ENCODE results near the gene TBC1D20. TPM values are rescaled to one million over a fixed set of nuclear protein-coding genes. Genes with fewer than 3 reads are reported as not detected.
"Not testable (repeated sequence)": the region's sequence is repeated elsewhere in the genome, so short reads cannot be mapped to it uniquely, and the experiment has no call there.

TBC1D20 gene
- polyA plus RNA-seq, 3 donors from 2014 or later, result 19.4 to 38.3 (median 33.2) TPM

DNA sequence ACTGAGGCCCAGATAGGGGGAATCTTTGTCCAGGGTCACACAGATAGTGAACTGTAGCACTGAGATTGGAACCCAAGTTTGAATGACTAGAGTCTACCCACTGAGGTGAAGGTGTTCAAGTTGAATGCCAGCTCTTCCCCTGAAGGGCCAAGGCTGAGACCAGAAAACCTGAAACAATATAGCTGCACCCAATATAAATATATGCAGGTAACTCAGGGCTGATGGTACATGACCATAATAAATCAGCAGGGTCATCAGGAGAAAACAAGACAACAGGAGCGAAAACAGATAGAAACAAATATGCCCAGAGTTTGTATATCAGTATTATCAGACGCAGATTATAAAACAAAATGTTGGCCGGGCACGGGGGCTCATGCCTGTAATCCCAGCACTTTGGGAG, 58.2 kb downstream of the TBC1D20 start:
- no peak overlapping the region for H3K27ac Mint-ChIP-seq
- no peak overlapping the region for H3K4me3 Mint-ChIP-seq
- H3K27me3 Mint-ChIP-seq (ENCODE audit: low read depth in 3 of 3), result peaks cover 10 to 17% (median 12%) of the 10 kb centered on the region in 3 donors
- no peaks in the 10 kb centered on the region for H3K9me3 Mint-ChIP-seq
- H3K36me3 Mint-ChIP-seq, result no peaks in the 10 kb centered on the region
- peaks cover 18 to 20% of the 10 kb centered on the region in 2 donors for H3K4me1 Mint-ChIP-seq
- DNase-seq, result no peak

DNA sequence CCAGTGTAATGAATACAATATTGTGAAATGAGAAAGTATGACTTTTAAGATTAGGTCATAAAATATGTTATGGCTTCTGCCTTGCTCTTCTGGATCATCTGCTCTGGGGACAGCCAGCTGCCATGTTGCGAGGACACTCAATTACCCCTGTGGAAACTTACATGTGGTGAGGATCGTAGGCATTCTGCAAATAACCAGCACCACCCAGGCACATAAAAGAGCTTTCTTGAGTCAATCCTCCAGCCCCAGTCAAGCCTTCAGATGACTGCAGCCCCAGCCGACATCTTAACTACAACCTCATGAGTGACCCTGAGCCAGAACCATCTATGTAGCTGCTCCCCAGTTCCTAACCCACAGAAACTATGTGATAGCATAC, 58.8 kb downstream of the TBC1D20 start:
- no peak for DNase-seq
- peaks cover 0 to under 1% (median under 1%) of the 10 kb centered on the region in 3 donors for H3K36me3 Mint-ChIP-seq
- H3K4me3 Mint-ChIP-seq, result no peak overlapping the region
- no peak overlapping the region for H3K27ac Mint-ChIP-seq
- H3K9me3 Mint-ChIP-seq, result no peaks in the 10 kb centered on the region
- H3K4me1 Mint-ChIP-seq, result peaks cover 14 to 17% of the 10 kb centered on the region in 2 donors
- peaks cover 10 to 14% (median 10%) of the 10 kb centered on the region in 3 donors for H3K27me3 Mint-ChIP-seq (ENCODE audit: low read depth in 3 of 3)

DNA sequence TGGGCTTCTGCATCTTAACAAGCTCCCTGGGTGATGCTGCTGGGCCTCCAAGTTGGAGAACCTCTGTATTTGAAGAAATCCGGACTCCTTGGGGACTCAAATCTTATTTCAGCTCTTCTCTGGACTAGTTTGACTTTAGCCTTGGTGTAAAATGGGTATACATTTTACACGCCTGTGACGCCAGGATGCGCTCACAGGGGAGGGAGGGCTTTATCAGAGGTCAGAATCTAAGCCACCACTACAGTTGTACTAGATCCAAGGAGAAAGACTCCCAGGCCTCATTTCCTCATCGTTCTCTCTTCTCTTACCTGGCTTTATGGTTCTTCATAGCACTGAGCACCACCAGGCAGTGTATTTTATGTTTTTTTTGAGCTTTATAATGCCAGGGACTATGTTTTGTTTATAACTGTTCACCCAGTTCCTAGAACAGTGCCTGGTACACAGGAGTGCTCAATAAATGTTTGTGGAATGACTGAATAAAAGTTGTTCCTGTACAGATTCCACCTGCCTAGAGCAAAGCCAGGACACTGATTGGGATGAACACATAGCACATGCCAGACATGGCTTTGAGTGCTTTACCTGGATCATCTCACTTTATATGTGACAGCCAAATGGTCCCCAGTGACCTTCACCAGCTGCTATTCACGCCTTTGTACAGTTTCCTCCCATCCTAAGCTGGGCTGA, 59.3 kb downstream of the TBC1D20 start:
- H3K9me3 Mint-ChIP-seq, result no peaks in the 10 kb centered on the region

DNA sequence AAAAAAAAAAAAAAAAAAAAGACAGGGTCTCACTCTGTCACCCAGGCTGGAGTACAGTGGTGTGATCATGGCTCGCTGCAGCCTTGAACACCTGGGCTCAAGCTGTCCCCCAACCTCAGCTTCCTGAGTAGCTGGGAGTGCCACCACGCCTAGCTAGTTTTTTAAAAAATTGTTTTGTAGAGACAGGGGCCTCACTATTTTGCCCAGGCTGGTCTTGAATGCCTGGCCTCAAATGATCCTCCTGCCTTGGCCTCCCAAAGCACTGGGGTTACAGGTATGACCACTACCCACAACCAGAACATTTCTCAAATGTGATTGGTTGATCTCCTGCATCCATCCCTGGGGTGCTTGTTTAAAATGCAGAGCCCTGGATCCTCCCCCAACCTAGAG, 59.8 kb downstream of the TBC1D20 start:
- H3K27ac Mint-ChIP-seq, result no peak overlapping the region
- H3K4me1 Mint-ChIP-seq, result peaks cover 13 to 16% of the 10 kb centered on the region in 2 donors
- peaks cover 0 to 3% (median 3%) of the 10 kb centered on the region in 3 donors for H3K36me3 Mint-ChIP-seq
- DNase-seq, result no peak
- no peak overlapping the region for H3K4me3 Mint-ChIP-seq
- no peaks in the 10 kb centered on the region for H3K9me3 Mint-ChIP-seq
- peaks cover 8 to 10% (median 9%) of the 10 kb centered on the region in 3 donors for H3K27me3 Mint-ChIP-seq (ENCODE audit: low read depth in 3 of 3)

More for the DNA sequence above, 59.3 kb downstream of the TBC1D20 start:
- H3K36me3 Mint-ChIP-seq, result peaks cover 0 to 3% (median 3%) of the 10 kb centered on the region in 3 donors
- no peak overlapping the region for H3K4me3 Mint-ChIP-seq
- DNase-seq, result no peak
- peaks cover 10% of the 10 kb centered on the region in 3 donors for H3K27me3 Mint-ChIP-seq (ENCODE audit: low read depth in 3 of 3)
- H3K27ac Mint-ChIP-seq, result no peak overlapping the region
- peaks cover 14 to 17% of the 10 kb centered on the region in 2 donors for H3K4me1 Mint-ChIP-seq

DNA sequence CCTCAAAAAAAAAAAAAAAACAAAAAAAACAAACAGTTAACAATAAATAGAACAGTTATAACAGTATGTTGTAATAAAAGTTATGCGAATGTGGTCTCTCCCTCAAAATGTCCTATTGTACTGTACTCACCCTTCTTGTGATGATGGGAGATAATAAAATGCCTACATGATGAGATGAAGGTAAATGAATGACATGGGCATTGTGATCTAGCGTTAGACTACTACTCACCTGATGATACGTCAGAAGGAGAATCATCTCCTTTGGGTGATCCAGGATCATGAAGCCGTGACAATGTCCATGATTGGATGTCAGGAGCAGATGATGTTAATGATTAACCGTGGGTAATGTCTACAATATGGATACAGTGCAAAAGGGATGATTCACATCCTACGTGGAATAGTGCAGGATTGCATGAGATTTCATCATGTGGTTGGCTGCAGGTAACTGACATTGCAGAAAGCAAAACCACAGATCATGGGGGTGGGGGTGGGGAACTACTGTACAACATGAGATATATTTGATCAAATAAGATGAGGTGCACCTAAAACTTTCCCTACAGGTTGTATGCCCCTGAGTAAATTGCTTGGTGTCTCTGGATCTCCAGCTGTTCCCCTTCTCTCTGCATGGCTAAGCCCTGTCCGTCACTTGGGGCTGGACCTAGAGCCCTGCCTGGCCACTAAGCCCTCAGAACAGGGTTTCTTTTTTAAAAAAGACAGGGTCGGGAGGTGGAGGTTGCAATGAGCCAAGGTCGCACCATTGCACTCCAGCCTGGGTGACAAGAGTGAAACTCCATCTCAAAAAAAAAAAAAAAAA, 60.4 kb downstream of the TBC1D20 start:
- no peak overlapping the region for H3K27ac Mint-ChIP-seq
- no peaks in the 10 kb centered on the region for H3K9me3 Mint-ChIP-seq
- peaks cover 2 to 3% (median 3%) of the 10 kb centered on the region in 3 donors for H3K36me3 Mint-ChIP-seq
- H3K4me1 Mint-ChIP-seq, result peaks cover 7 to 10% of the 10 kb centered on the region in 2 donors
- DNase-seq, result no peak
- no peak overlapping the region for H3K4me3 Mint-ChIP-seq
- peaks cover 2 to 5% (median 3%) of the 10 kb centered on the region in 3 donors for H3K27me3 Mint-ChIP-seq (ENCODE audit: low read depth in 3 of 3)

DNA sequence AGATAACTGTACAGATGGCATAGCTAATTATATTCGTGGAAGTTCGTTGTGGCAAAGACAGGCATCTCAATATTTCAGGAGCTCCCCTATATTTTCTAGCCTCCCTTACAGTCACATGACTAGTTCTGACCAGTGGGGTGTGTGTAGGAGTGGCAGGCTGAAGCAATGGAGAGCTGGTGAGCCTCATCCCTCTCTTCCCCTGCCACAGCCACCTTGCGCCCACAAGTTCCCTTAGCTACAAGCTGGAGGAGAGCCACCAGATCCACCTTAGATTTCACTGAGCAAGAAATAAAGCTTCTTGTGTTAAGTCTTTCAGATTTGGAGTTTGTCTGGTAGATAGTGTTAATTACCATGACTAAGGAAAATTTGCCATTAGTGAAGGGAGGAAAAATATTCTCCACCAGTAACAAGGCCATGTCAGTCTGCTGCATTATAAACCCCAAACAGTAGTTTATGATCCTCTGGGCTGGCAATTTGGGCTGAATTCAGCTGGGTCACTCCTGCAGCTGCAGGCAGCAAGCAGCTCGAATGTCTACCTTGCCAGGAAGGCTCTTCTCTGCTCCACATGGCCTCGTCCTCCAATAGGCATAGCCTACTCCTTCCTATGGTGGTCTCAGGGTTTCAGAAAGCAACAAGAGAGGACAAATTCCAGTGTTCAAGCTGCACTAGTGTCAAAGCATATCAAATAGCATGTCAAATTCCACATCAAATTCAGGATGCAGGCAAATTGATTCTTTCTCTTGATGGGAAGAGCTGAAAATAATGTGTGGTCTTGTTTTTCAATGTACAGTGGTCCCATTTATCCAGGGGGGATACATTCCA, 61.7 kb downstream of the TBC1D20 start:
- Mint-ChIP-seq H3K27me3 (ENCODE audit: low read depth in 3 of 3) (peaks cover 0 to 5% (median 2%) of the 10 kb centered on the region in 3 donors), H3K27ac (no peak overlapping the region), H3K36me3 (peaks cover 3 to 5% (median 3%) of the 10 kb centered on the region in 3 donors), H3K4me3 (no peak overlapping the region), H3K9me3 (no peaks in the 10 kb centered on the region), H3K4me1 (peaks cover 4 to 6% of the 10 kb centered on the region in 2 donors)
- DNase-seq, result no peak

DNA sequence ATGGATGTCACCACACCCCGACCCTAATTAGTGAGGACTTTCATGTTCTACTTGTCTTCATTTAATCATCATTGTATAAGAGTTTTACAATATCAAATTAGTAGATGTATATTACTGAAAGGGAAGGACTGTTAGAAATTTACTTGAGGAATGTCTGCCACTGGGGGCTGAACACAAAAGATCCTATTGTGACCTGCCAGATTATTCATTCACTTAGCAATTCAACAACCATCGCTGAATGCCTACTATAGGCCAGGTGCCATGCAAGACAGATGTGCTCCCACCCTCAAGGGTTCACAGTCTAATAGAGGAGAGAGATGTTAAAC, 62.2 kb downstream of the TBC1D20 start:
- H3K4me3 Mint-ChIP-seq, result no peak overlapping the region
- H3K9me3 Mint-ChIP-seq, result no peaks in the 10 kb centered on the region
- no peak for DNase-seq
- peaks cover 3 to 5% (median 3%) of the 10 kb centered on the region in 3 donors for H3K36me3 Mint-ChIP-seq
- H3K27me3 Mint-ChIP-seq (ENCODE audit: low read depth in 3 of 3), result peaks cover 0 to 5% (median 1%) of the 10 kb centered on the region in 3 donors
- H3K4me1 Mint-ChIP-seq, result peaks cover 4 to 6% of the 10 kb centered on the region in 2 donors
- no peak overlapping the region for H3K27ac Mint-ChIP-seq

DNA sequence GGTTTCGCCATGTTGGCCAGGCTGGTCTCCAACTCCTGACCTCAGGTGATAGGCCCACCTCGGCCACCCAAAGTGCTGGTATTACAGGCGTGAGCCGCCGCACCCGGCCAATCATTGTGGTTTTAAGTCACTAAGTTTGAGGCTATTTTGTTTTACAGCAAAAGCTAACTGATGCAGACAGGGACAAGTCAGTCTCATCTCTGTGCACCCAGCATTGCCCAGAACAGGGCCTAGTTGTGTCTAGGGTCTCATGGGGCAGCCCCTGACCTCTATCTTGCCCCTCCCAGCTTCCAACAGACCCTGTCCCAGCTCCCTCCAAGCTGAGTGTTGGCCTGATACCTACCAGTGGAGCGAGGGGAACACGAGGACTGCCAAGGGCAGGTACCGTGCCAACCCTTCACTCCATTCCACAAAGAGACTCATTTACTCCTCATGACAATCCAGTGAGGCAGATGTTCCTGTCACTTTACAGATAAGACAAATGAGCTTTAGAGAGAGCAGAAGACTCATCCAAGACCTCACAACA, 63.1 kb downstream of the TBC1D20 start:
- Mint-ChIP-seq H3K4me1 (peaks cover 4 to 6% of the 10 kb centered on the region in 2 donors), H3K27ac (peak overlapping the region in 1 of 6 donors; percentile 46), H3K4me3 (no peak overlapping the region), H3K36me3 (peaks cover 3 to 9% (median 3%) of the 10 kb centered on the region in 3 donors), H3K9me3 (no peaks in the 10 kb centered on the region), H3K27me3 (ENCODE audit: low read depth in 3 of 3) (peaks cover 0 to 5% (median 0%) of the 10 kb centered on the region in 3 donors)
- no peak for DNase-seq

DNA sequence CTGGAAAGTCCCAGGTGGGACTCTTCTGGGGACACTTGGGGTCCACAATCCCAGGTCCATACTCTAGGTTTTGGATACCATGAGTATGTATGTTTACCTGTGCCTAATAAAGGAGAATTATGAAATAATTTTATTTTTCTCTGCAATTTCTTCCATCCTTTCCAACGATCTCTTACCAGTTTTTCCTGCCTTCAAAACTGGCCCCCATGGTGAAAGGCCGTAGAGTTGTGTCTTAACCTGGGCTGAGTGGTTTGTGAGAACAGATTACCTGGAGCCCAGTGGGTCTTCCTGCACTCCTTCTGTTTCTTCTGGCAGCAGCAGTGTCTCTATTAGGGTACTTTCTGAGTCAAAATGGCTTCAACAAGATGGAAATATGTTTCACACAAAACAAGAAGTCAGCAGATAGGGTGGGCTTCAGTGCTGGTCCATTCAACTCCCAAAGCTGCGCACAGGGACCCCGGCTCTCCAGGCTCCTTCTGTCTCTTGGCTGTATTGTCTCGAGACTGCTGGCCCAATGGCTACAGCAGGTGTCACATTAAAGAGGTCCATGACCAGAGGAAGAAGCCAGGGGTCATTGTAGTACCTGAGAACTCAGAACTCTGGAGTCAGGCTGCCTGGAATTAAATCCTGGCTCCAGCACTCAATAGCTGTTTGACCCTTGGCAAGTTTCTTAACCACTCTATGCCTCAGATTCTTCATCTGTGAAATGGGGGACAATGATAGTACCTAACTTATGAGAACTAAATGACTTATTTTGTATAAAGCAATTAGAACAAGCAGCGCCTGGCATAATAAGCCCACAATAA, 64.7 kb downstream of the TBC1D20 start:
- Mint-ChIP-seq H3K4me1 (peaks cover under 1 to 3% of the 10 kb centered on the region in 2 donors), H3K27ac (no peak overlapping the region)
- DNase-seq, result no peak

DNA sequence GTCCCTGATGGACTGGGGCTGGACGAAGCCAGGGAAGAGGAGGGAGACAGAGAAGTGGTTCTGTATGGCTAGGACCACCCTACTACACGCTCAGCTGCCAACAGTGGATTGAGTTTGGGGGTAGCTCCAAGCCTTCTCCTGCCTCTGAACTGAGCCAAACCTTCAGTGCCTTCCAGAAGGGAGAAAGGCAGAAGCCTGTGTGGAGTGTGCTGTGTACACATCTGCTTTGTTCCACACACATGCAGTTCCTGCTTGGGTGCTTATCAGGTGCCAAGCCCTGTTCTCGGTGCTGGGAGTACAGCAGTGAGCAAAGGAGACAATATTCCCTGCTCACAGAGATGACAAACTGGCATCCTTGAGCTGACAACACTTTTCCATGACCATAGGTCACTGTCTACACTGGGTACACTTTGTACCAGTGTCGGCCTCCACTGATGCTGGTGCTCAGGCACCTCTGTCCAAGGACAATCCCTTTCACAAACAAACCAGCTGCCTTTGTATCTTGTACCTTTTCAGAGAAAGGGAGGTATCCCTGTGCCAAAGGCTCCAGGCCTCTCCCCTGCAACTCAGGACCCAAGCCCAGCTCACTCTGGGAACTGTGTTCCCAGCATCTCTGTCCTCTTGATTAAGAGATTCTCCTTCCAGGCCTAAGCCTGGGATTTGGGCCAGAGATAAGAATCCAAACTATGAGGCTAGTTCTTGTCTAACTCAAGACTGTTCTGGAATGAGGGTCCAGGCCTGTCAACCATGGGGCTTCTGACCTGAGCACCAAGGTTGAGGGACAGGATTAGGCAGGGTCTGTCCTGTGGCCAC, 65.5 kb downstream of the TBC1D20 start:
- no peak overlapping the region for H3K27ac Mint-ChIP-seq
- peaks cover 0 to 4% (median 2%) of the 10 kb centered on the region in 3 donors for H3K27me3 Mint-ChIP-seq (ENCODE audit: low read depth in 3 of 3)
- peaks cover 0 to 1% of the 10 kb centered on the region in 2 donors for H3K4me1 Mint-ChIP-seq
- H3K4me3 Mint-ChIP-seq, result no peak overlapping the region
- no peak for DNase-seq
- peaks cover 3 to 23% (median 11%) of the 10 kb centered on the region in 3 donors for H3K36me3 Mint-ChIP-seq
- H3K9me3 Mint-ChIP-seq, result no peaks in the 10 kb centered on the region

More for the DNA sequence above, 64.7 kb downstream of the TBC1D20 start:
- no peak overlapping the region for H3K4me3 Mint-ChIP-seq
- peaks cover 3 to 20% (median 8%) of the 10 kb centered on the region in 3 donors for H3K36me3 Mint-ChIP-seq
- H3K27me3 Mint-ChIP-seq (ENCODE audit: low read depth in 3 of 3), result peaks cover 0 to 4% (median 2%) of the 10 kb centered on the region in 3 donors
- no peaks in the 10 kb centered on the region for H3K9me3 Mint-ChIP-seq

DNA sequence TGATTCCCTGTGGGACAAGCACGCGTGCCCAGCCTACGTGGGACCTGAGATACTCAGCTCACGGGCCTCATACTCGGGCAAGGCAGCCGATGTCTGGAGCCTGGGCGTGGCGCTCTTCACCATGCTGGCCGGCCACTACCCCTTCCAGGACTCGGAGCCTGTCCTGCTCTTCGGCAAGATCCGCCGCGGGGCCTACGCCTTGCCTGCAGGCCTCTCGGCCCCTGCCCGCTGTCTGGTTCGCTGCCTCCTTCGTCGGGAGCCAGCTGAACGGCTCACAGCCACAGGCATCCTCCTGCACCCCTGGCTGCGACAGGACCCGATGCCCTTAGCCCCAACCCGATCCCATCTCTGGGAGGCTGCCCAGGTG, 66.1 kb downstream of the TBC1D20 start:
- H3K4me3 Mint-ChIP-seq, result no peak overlapping the region
- H3K9me3 Mint-ChIP-seq, result no peaks in the 10 kb centered on the region
- H3K36me3 Mint-ChIP-seq, result peaks cover 3 to 29% (median 11%) of the 10 kb centered on the region in 3 donors
- peaks cover 0 to 4% (median 2%) of the 10 kb centered on the region in 3 donors for H3K27me3 Mint-ChIP-seq (ENCODE audit: low read depth in 3 of 3)
- no peak overlapping the region for H3K27ac Mint-ChIP-seq
- H3K4me1 Mint-ChIP-seq, result no peaks in the 10 kb centered on the region
- DNase-seq, result no peak

DNA sequence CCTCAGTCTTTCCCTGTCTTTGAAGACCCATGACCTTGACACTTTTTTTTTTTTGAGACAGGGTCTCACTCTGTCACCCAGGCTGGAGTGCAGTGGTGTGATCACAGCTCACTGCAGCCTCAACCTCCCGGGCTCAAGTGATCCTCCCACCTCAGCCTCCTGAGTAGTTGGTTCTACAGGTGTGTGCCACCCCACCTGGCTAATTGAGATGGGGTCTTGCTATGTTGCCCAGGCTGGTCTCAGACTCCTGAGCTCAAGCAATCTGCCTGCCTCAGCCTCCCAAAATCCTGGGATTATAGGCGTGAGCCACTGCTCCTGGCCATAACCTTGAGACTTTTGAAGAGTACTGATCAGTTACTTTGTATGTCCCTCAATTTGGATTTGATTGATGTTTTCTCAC, 69.0 kb downstream of the TBC1D20 start:
- H3K27me3 Mint-ChIP-seq (ENCODE audit: low read depth in 3 of 3); H3K27ac Mint-ChIP-seq; H3K9me3 Mint-ChIP-seq; H3K4me3 Mint-ChIP-seq; DNase-seq; H3K4me1 Mint-ChIP-seq: not testable (repeated sequence)
- peaks cover 6 to 47% (median 17%) of the 10 kb centered on the region in 3 donors for H3K36me3 Mint-ChIP-seq
